HK-2 (cell line): ENCODE measurements around the gene LRP10.
A peak's percentile ranks its signal among the peaks of the same experiment; 100 is the strongest.
"Not testable (repeated sequence)": the region's sequence is repeated elsewhere in the genome, so short reads cannot be mapped to it uniquely, and the experiment has no call there.

Experiments
- DNase-seq: peaks from one replicate; pipeline ENCODE4 v3.0.0-alpha.2; 2018; ENCODE audit not compliant: unreplicated experiment

The LRP10 gene

GRCh38 chr14:22887260-22887989, 15.9 kb downstream of the LRP10 start:
- peak; percentile 58 for DNase-seq

GRCh38 chr14:22887990-22888378, 16.4 kb downstream of the LRP10 start:
- DNase-seq: no peak

GRCh38 chr14:22888662-22889061, 17.1 kb downstream of the LRP10 start:
- DNase-seq: no peak

GRCh38 chr14:22890416-22890815, 18.9 kb downstream of the LRP10 start:
- no peak for DNase-seq

GRCh38 chr14:22892488-22892887, 20.9 kb downstream of the LRP10 start:
- no peak for DNase-seq

- DNase-seq: no peak
These were observed 22.2 kb downstream of the LRP10 start for GRCh38 chr14:22893706-22894105.

GRCh38 chr14:22895402-22895801, 23.9 kb downstream of the LRP10 start:
- DNase-seq: no peak

GRCh38 chr14:22896356-22896755, 24.8 kb downstream of the LRP10 start:
- DNase-seq: no peak

- DNase-seq: no peak
These were observed 25.2 kb downstream of the LRP10 start for GRCh38 chr14:22896760-22897159.

- no peak for DNase-seq
These were observed 25.8 kb downstream of the LRP10 start for GRCh38 chr14:22897357-22897756.

- peak; percentile 61 for DNase-seq
These were observed 27.0 kb downstream of the LRP10 start for GRCh38 chr14:22898302-22899090.

GRCh38 chr14:22900081-22900799, 28.7 kb downstream of the LRP10 start:
- DNase-seq: peak; percentile 53

GRCh38 chr14:22901799-22902198, 30.3 kb downstream of the LRP10 start:
- no peak for DNase-seq

GRCh38 chr14:22903742-22904087, 32.2 kb downstream of the LRP10 start:
- no peak for DNase-seq

- no peak for DNase-seq
These were observed 34.1 kb downstream of the LRP10 start for GRCh38 chr14:22905627-22906026.

GRCh38 chr14:22906073-22906472, 34.5 kb downstream of the LRP10 start:
- DNase-seq: no peak

GRCh38 chr14:22907429-22907828, 35.9 kb downstream of the LRP10 start:
- no peak for DNase-seq

- DNase-seq: no peak
These were observed 37.1 kb downstream of the LRP10 start for GRCh38 chr14:22908601-22909000.

- no peak for DNase-seq
These were observed 39.4 kb downstream of the LRP10 start for GRCh38 chr14:22910916-22911315.

- DNase-seq: not testable (repeated sequence)
These were observed 43.3 kb downstream of the LRP10 start for GRCh38 chr14:22914836-22915235.

- no peak for DNase-seq
These were observed 44.5 kb downstream of the LRP10 start for GRCh38 chr14:22915886-22916521.
